ENCODE data around the gene EARS2. TPM values are rescaled to one million over a fixed set of nuclear protein-coding genes. Genes with fewer than 3 reads are reported as not detected.

EARS2 gene
- total and polyA plus RNA-seq, 2 of the 4 experiments (the other 2 are of a cell fraction): 28.1 to 37.8 TPM

- Histone ChIP-seq H2BK20ac (ENCODE audit: low read depth, low read length) (no peak overlapping the region), H3K23ac (ENCODE audit: low read depth, low read length) (no peak overlapping the region), H3K9me3 (ENCODE audit: control insufficient read depth, insufficient read depth, low read length) (no peaks in the 10 kb centered on the region), H3K18ac (ENCODE audit: low read depth, low read length) (no peak overlapping the region), H3K14ac (replicated peaks; ENCODE audit: low read depth, low read length) (no peak overlapping the region), H2BK5ac (ENCODE audit: low read depth, low read length, poor library complexity, severe bottlenecking) (no peak overlapping the region), H4K91ac (ENCODE audit: insufficient read depth, low read depth, low read length) (no peak overlapping the region), H3K4me1 (ENCODE audit: control insufficient read depth, insufficient read depth, low read length) (no peaks in the 10 kb centered on the region), H4K20me1 (ENCODE audit: insufficient read depth, low read length) (no peaks in the 10 kb centered on the region), H4K5ac (ENCODE audit: low read depth, low read length) (no peak overlapping the region), H3K27me3 (ENCODE audit: control insufficient read depth, insufficient read depth, low read length) (no peaks in the 10 kb centered on the region), H2AK5ac (ENCODE audit: low read depth, low read length) (no peak overlapping the region), H3K4me3 (ENCODE audit: insufficient read depth, low read depth, low read length) (no peak overlapping the region), H3K4me2 (ENCODE audit: low read depth, low read length) (no peak overlapping the region), H3K9ac (ENCODE audit: low read depth, low read length) (no peak overlapping the region), H3K79me1 (ENCODE audit: low read depth in 1 of 2, low read length in 2 of 2) (peaks cover under 1 to 7% of the 10 kb centered on the region in 2 experiments; a peak in 1 of 4 replicates), H2AFZ (replicated peaks; ENCODE audit: low read length, poor library complexity) (no peak overlapping the region), H3K56ac (ENCODE audit: extremely low read depth, insufficient read depth, low read length) (no peak overlapping the region), H3K27ac (ENCODE audit: insufficient read depth, low read length) (no peak overlapping the region), H4K8ac (ENCODE audit: low read depth in 2 of 2, low read length in 2 of 2) (no peak overlapping the region), H3K4ac (ENCODE audit: low read depth, low read length) (no peak overlapping the region), H2AK9ac (replicated peaks; ENCODE audit: low read depth, low read length, poor library complexity) (no peak overlapping the region), H3K36me3 (ENCODE audit: control insufficient read depth, insufficient read depth, low read length) (peaks cover 60% of the 10 kb centered on the region), H2BK120ac (ENCODE audit: low read depth, low read length) (no peak overlapping the region), H3K9me1 (ENCODE audit: insufficient read depth, low read length) (peaks cover 5% of the 10 kb centered on the region; the same call in 1 of the 2 replicates), H2BK15ac (ENCODE audit: low read depth, low read length) (no peak overlapping the region)
- dilution Hi-C loops (cut with HindIII; ENCODE audit: low sequenced_read_pairs, unreplicated experiment) (no loop called here), intact Hi-C loops (cut with micrococcal nuclease) (no loop called here), in situ Hi-C loops (cut with MboI; ENCODE audit: low sequenced_read_pairs) (no loop called here)
- BruUV-seq (replicated peaks): no TSS peak
- ATAC-seq (ENCODE audit: low read depth) (no peak), DNase-seq (no peak)
- WGBS, 2 experiments (ENCODE audit: extremely low coverage in 2 of 2, insufficient read length in 1 of 2): no CpG with 5 or more reads among the region's 5 CpGs
- TF ChIP-seq POLR2A (IDR thresholded peaks at IDR 0.05; ENCODE audit: low read depth, low read length): no peak
- TF ChIP-seq MXI1 (IDR thresholded peaks at IDR 0.05; ENCODE audit: borderline replicate concordance, low read depth, low read length): no peak
- TF ChIP-seq, protein P1, sequence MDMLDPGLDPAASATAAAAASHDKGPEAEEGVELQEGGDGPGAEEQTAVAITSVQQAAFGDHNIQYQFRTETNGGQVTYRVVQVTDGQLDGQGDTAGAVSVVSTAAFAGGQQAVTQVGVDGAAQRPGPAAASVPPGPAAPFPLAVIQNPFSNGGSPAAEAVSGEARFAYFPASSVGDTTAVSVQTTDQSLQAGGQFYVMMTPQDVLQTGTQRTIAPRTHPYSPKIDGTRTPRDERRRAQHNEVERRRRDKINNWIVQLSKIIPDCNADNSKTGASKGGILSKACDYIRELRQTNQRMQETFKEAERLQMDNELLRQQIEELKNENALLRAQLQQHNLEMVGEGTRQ (IDR thresholded peaks at IDR 0.05; ENCODE audit: low read depth, low read length): no peak
- TF ChIP-seq ELK1 (IDR thresholded peaks at IDR 0.05; ENCODE audit: borderline replicate concordance, low read depth, low read length): no peak
- no peak for TF ChIP-seq MAFK (IDR thresholded peaks at IDR 0.05; ENCODE audit: low read depth, low read length)
- no peak for TF ChIP-seq RAD21 (IDR thresholded peaks at IDR 0.05; ENCODE audit: low read length)
- ChIA-PET CTCF (no interaction called here), POLR2A (ENCODE audit: unreplicated experiment) (no interaction called here)
These were observed 27.1 kb downstream of the EARS2 start for GRCh38 chr16:23530062-23530461.
